ENCODE measurements around the gene TMED10.

Gene TMED10

DNA sequence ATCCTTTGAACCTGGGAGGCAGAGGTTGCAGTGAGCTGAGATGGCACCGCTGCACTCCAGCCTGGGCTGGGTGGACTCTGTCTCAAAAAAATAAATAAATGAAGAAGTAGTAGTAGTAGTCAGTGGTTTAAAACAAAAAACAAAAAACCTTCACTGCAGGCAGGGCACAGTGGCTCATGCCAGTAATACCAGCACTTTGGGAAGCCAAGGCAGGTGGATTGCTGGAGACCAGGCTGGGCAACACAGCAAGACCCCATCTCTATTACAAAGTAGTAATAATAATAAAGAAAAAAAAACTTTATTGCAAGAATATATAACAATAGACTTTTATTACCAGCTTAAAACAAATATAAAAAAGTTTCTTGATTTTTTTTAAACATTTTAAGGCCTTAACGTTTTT, 35.8 kb downstream of the TMED10 start:
- no peak for TF ChIP-seq ZBTB7A (IDR thresholded peaks at IDR 0.05; ENCODE audit: low read depth)
- no peak for TF ChIP-seq CEBPB (IDR thresholded peaks at IDR 0.05)
- no peak for TF ChIP-seq EP300 (IDR thresholded peaks at IDR 0.05; ENCODE audit: borderline replicate concordance)
- TF ChIP-seq, protein P1, sequence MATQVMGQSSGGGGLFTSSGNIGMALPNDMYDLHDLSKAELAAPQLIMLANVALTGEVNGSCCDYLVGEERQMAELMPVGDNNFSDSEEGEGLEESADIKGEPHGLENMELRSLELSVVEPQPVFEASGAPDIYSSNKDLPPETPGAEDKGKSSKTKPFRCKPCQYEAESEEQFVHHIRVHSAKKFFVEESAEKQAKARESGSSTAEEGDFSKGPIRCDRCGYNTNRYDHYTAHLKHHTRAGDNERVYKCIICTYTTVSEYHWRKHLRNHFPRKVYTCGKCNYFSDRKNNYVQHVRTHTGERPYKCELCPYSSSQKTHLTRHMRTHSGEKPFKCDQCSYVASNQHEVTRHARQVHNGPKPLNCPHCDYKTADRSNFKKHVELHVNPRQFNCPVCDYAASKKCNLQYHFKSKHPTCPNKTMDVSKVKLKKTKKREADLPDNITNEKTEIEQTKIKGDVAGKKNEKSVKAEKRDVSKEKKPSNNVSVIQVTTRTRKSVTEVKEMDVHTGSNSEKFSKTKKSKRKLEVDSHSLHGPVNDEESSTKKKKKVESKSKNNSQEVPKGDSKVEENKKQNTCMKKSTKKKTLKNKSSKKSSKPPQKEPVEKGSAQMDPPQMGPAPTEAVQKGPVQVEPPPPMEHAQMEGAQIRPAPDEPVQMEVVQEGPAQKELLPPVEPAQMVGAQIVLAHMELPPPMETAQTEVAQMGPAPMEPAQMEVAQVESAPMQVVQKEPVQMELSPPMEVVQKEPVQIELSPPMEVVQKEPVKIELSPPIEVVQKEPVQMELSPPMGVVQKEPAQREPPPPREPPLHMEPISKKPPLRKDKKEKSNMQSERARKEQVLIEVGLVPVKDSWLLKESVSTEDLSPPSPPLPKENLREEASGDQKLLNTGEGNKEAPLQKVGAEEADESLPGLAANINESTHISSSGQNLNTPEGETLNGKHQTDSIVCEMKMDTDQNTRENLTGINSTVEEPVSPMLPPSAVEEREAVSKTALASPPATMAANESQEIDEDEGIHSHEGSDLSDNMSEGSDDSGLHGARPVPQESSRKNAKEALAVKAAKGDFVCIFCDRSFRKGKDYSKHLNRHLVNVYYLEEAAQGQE (IDR thresholded peaks at IDR 0.05; ENCODE audit: low read depth): no peak
- TF ChIP-seq FOXM1 (IDR thresholded peaks at IDR 0.05; ENCODE audit: borderline replicate concordance, low read depth): no peak
- no peak for TF ChIP-seq RAD21 (IDR thresholded peaks at IDR 0.05; ENCODE audit: low read depth)
- TF ChIP-seq, protein P2, sequence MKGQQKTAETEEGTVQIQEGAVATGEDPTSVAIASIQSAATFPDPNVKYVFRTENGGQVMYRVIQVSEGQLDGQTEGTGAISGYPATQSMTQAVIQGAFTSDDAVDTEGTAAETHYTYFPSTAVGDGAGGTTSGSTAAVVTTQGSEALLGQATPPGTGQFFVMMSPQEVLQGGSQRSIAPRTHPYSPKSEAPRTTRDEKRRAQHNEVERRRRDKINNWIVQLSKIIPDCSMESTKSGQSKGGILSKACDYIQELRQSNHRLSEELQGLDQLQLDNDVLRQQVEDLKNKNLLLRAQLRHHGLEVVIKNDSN (IDR thresholded peaks at IDR 0.05): no peak
- no peak for TF ChIP-seq EGR1 (IDR thresholded peaks at IDR 0.05)
- no peak for TF ChIP-seq TAF1 (IDR thresholded peaks at IDR 0.05; ENCODE audit: low read depth)
- TF ChIP-seq, protein P3, sequence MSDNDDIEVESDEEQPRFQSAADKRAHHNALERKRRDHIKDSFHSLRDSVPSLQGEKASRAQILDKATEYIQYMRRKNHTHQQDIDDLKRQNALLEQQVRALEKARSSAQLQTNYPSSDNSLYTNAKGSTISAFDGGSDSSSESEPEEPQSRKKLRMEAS (IDR thresholded peaks at IDR 0.05): no peak
- no peak for TF ChIP-seq CREB1 (IDR thresholded peaks at IDR 0.05; ENCODE audit: low read depth)
- no peak for TF ChIP-seq TEAD4 (IDR thresholded peaks at IDR 0.05)
- no peak for TF ChIP-seq TCF12 (IDR thresholded peaks at IDR 0.05; ENCODE audit: low read depth)
- TF ChIP-seq NFIC (IDR thresholded peaks at IDR 0.05): no peak
- TF ChIP-seq YY1 (IDR thresholded peaks at IDR 0.05; ENCODE audit: low read depth): no peak

DNA sequence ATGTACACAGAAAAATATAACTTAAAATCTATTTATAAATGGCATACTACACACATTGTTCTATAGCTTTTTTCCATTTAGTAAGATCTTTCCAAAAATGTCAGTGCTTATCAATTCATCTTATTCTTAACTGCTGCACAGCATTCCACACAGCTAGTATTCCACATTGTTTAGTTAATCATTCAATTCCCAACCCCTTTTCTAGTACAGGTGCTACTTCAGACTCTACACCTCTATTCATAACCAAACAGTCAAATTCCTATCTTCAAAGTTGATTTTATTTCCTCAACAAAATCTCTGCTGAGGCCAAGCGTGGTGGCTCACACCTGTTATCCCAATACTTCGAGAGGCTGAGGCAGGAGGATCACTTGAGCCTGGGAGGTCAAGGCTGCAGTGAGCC, 37.2 kb downstream of the TMED10 start:
- TF ChIP-seq YY1 (IDR thresholded peaks at IDR 0.05; ENCODE audit: low read depth): no peak
- TF ChIP-seq, protein P3 (IDR thresholded peaks at IDR 0.05): no peak
- TF ChIP-seq NFIC (IDR thresholded peaks at IDR 0.05): no peak
- TF ChIP-seq RAD21 (IDR thresholded peaks at IDR 0.05; ENCODE audit: low read depth): no peak
- TF ChIP-seq TEAD4 (IDR thresholded peaks at IDR 0.05): no peak
- TF ChIP-seq CEBPB (IDR thresholded peaks at IDR 0.05): no peak
- no peak for TF ChIP-seq ZBTB7A (IDR thresholded peaks at IDR 0.05; ENCODE audit: low read depth)
- no peak for TF ChIP-seq EP300 (IDR thresholded peaks at IDR 0.05; ENCODE audit: borderline replicate concordance)

DNA sequence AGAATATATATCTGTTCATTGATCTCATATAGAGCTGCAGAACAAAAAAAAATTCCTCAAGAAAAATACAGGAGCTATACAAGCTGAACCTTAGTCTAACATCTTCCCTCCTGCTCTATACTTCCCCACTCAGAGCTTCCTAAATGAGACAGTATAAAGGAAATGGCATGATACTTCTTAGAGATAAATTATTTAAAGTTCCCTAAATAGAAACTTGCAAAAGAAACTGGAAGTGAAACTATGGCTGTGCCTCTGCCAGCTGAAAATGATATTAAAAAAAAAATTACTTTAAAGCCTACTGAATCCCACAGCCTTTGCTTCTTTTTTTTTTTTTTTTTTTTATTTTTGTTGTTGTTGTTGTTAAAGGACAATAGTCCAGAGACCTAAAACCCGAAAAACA, 37.9 kb downstream of the TMED10 start:
- TF ChIP-seq CREB1 (IDR thresholded peaks at IDR 0.05; ENCODE audit: low read depth) (no peak), TCF12 (IDR thresholded peaks at IDR 0.05; ENCODE audit: low read depth) (no peak), RAD21 (IDR thresholded peaks at IDR 0.05; ENCODE audit: low read depth) (no peak), ZBTB7A (IDR thresholded peaks at IDR 0.05; ENCODE audit: low read depth) (no peak), TAF1 (IDR thresholded peaks at IDR 0.05; ENCODE audit: low read depth) (no peak), EGR1 (IDR thresholded peaks at IDR 0.05) (no peak), TEAD4 (IDR thresholded peaks at IDR 0.05) (no peak), EP300 (IDR thresholded peaks at IDR 0.05; ENCODE audit: borderline replicate concordance) (no peak), YY1 (IDR thresholded peaks at IDR 0.05; ENCODE audit: low read depth) (no peak), NFIC (IDR thresholded peaks at IDR 0.05) (no peak), FOXM1 (IDR thresholded peaks at IDR 0.05; ENCODE audit: borderline replicate concordance, low read depth) (no peak), CEBPB (IDR thresholded peaks at IDR 0.05) (no peak)
- TF ChIP-seq, protein P2 (IDR thresholded peaks at IDR 0.05): no peak
- TF ChIP-seq, protein P3 (IDR thresholded peaks at IDR 0.05): no peak
- TF ChIP-seq, protein P1 (IDR thresholded peaks at IDR 0.05; ENCODE audit: low read depth): no peak

DNA sequence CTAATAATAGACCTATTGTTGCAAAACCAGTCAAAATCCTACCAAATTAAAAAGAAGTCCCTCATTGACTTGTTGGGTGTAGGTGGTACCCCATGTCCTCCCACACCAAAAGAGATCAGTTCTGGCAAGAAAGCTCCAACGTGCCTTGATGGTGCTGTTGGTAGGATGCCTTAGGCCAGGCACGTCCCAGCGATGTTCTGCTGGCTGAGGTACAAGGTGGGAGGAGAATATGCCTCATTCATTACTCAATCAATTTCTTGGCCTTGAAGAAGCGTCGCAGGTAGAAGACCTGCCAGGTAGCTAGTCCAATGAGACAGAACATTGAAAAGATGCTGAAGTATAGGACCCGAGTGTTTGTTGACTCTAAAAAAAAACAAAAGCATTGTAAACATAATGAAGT, 41.8 kb downstream of the TMED10 start:
- TF ChIP-seq EP300 (IDR thresholded peaks at IDR 0.05; ENCODE audit: borderline replicate concordance) (no peak), FOXM1 (IDR thresholded peaks at IDR 0.05; ENCODE audit: borderline replicate concordance, low read depth) (no peak), TCF12 (IDR thresholded peaks at IDR 0.05; ENCODE audit: low read depth) (no peak), NFIC (IDR thresholded peaks at IDR 0.05) (no peak), YY1 (IDR thresholded peaks at IDR 0.05; ENCODE audit: low read depth) (no peak), CREB1 (IDR thresholded peaks at IDR 0.05; ENCODE audit: low read depth) (no peak)
- TF ChIP-seq, protein P2 (IDR thresholded peaks at IDR 0.05): no peak
- TF ChIP-seq, protein P1 (IDR thresholded peaks at IDR 0.05; ENCODE audit: low read depth): no peak
- TF ChIP-seq, protein P3 (IDR thresholded peaks at IDR 0.05): no peak
